GM12878 (cell line): Measurements from ENCODE around the gene NACAD. TPM values are rescaled to one million over a fixed set of nuclear protein-coding genes. Genes with fewer than 3 reads are reported as not detected.

ENCODE experiments used
- ATAC-seq: fragments of 200-7000 bp; cut with Tn5 transposase; 3 replicates; pipeline ENCODE4 v1.9.1; 2020; ENCODE audit warnings: mild to moderate bottlenecking, moderate library complexity
- BruUV-seq: library from RNA; stranded (reverse); fragments of 400-500 nt; replicated peaks from 2 replicates; lab custom pipeline; 2021; lab: Mats Ljungman, UMichigan
- CTCF ChIA-PET: fragments of 300-600 bp; sonication (Branson Sonifier 250); formaldehyde crosslinking; extraction: SDS; loops from one replicate; lab custom pipeline; 2021; ENCODE audit warnings: inconsistent platforms; lab: Yijun Ruan, JAX
- POLR2A ChIA-PET: fragments of 350-600 bp; formaldehyde crosslinking; extraction: SDS; loops from one replicate; lab custom pipeline; 2021; ENCODE audit warnings: inconsistent platforms; lab: Charles Lee
- RAD21 ChIA-PET: fragments of 300-600 bp; sonication (Branson Sonifier 250); formaldehyde crosslinking; loops from one replicate; lab custom pipeline; 2023; ENCODE audit warnings: antibody characterized with exemption; ENCODE audit not compliant: unreplicated experiment; lab: Charles Lee
- SMC1A ChIA-PET: fragments of 300-600 bp; sonication (Branson Sonifier 250); formaldehyde crosslinking; loops from one replicate; lab custom pipeline; 2023; ENCODE audit not compliant: unreplicated experiment, uncharacterized antibody; lab: Charles Lee
- DNase-seq: peaks from one replicate; pipeline ENCODE4 v3.0.0-alpha.2; 2011; ENCODE audit warnings: low read depth, low spot score
- FAIRE-seq: peaks from 3 replicates; lab custom pipeline; 2011; peaks lifted over from hg19 to GRCh38; lab: Jason Lieb, UNC
- H2AFZ ChIP-seq: 2 replicates; pipeline ENCODE4 v1.6.0; 2011; ENCODE audit warnings: low read depth, low read length, control low read depth; ENCODE audit not compliant: control insufficient read depth
- H3K27ac ChIP-seq: 2 replicates; pipeline ENCODE4 v1.5.1; 2011; ENCODE audit warnings: control low read depth; ENCODE audit not compliant: control insufficient read depth, insufficient read depth
- H3K27me3 ChIP-seq, 2 experiments: replicated peaks in 1 of 2; 2 replicates each; pipeline versions ENCODE4 v1.6.0 to v1.6.1; 2011; ENCODE audit warnings: low read length in 1 of 2; ENCODE audit not compliant: control insufficient read depth in 2 of 2, insufficient read depth in 2 of 2
- H3K36me3 ChIP-seq, 2 experiments: 2 replicates each; pipeline ENCODE4 v1.5.1; 2011; ENCODE audit warnings: low read length in 1 of 2; ENCODE audit not compliant: control insufficient read depth in 2 of 2, insufficient read depth in 2 of 2
- H3K4me1 ChIP-seq: 2 replicates; pipeline ENCODE4 v1.6.1; 2011; ENCODE audit warnings: mild to moderate bottlenecking, low read length, moderate library complexity, mixed read lengths; ENCODE audit not compliant: control insufficient read depth, insufficient read depth
- H3K4me2 ChIP-seq: 2 replicates; pipeline ENCODE4 v1.6.0; 2011; ENCODE audit warnings: control low read depth; ENCODE audit not compliant: control insufficient read depth, insufficient read depth
- H3K4me3 ChIP-seq: fragments of 200-600 bp; sonication (generic); 2 replicates; pipeline ENCODE4 v1.5.1; 2016
- H3K79me2 ChIP-seq: 2 replicates; pipeline ENCODE4 v1.6.0; 2011; ENCODE audit warnings: low read length; ENCODE audit not compliant: control insufficient read depth, insufficient read depth
- H3K9ac ChIP-seq: 2 replicates; pipeline ENCODE4 v1.8.0; 2011; ENCODE audit warnings: low read length, control low read depth, mixed read lengths; ENCODE audit not compliant: control insufficient read depth, insufficient read depth
- H3K9me3 ChIP-seq: replicated peaks from 3 replicates; pipeline ENCODE4 v1.5.1; 2011; ENCODE audit warnings: mild to moderate bottlenecking, low read length; ENCODE audit not compliant: control insufficient read depth, insufficient read depth
- H4K20me1 ChIP-seq: 2 replicates; pipeline ENCODE4 v1.6.0; 2011; ENCODE audit not compliant: control insufficient read depth, insufficient read depth
- ATF7 ChIP-seq: fragments of 450-650 bp; IDR thresholded peaks from 2 replicates; pipeline ENCODE4 v1.6.1; 2016; ENCODE audit warnings: low read depth, mild to moderate bottlenecking
- CHD2 ChIP-seq: IDR thresholded peaks from 2 replicates; pipeline ENCODE4 v1.6.1; 2011; ENCODE audit warnings: low read depth, low read length, improper control_type of control experiment, borderline replicate concordance
- GATAD2B ChIP-seq: fragments of 450-650 bp; conservative IDR thresholded peaks from 2 replicates; pipeline ENCODE4 v1.6.1; 2017; ENCODE audit warnings: low read depth, mild to moderate bottlenecking, moderate library complexity
- HDAC2 ChIP-seq: fragments of 200-600 bp; sonication (generic); IDR thresholded peaks from 2 replicates; pipeline ENCODE4 v1.6.1; 2017
- IKZF2 ChIP-seq, 2 experiments: fragments of 450-650 bp; IDR thresholded peaks; 2 replicates each; pipeline ENCODE4 v1.6.1; 2017; ENCODE audit warnings: mild to moderate bottlenecking in 2 of 2, moderate library complexity in 2 of 2
- NFYA ChIP-seq: IDR thresholded peaks from 2 replicates; pipeline ENCODE4 v1.6.1; 2011; ENCODE audit warnings: low read depth, mild to moderate bottlenecking, low read length, improper control_type of control experiment, borderline replicate concordance
- RELA ChIP-seq: fragments of 450-650 bp; IDR thresholded peaks from 2 replicates; pipeline ENCODE4 v1.8.0; 2014; ENCODE audit warnings: borderline replicate concordance; ENCODE audit not compliant: partially characterized antibody
- SMAD1 ChIP-seq: fragments of 450-650 bp; IDR thresholded peaks from 2 replicates; pipeline ENCODE4 v1.6.1; 2018; ENCODE audit warnings: mild to moderate bottlenecking, low read depth; ENCODE audit not compliant: partially characterized antibody
- ZSCAN29 ChIP-seq: fragments of 450-650 bp; IDR thresholded peaks from 2 replicates; pipeline ENCODE4 v1.6.1; 2017; ENCODE audit warnings: mild to moderate bottlenecking, moderate library complexity
- WGBS: methylation state at CpG from one replicate; pipeline ENCODE4 v1.1.6; 2016; ENCODE audit warnings: low lambda C conversion rate; ENCODE audit not compliant: insufficient replicate concordance, insufficient coverage; ENCODE audit errors: missing lambda C conversion rate; 5-methylcytosine and 5-hydroxymethylcytosine counted together
- in situ Hi-C: fragments of 300-500 bp; cut with MboI; formaldehyde crosslinking; loops from 9 replicates; pipeline ENCODE4 v1.14.3; 2018; ENCODE audit warnings: mixed read lengths
- intact Hi-C: fragments of 100-400 bp; cut with micrococcal nuclease; formaldehyde crosslinking; loops from one replicate; pipeline ENCODE4 v1.14.2; 2022; ENCODE audit not compliant: unreplicated experiment
- polyA plus RNA-seq, 11 experiments: library from polyadenylated mRNA; depleted of rRNA in 4 of 11; unstranded in 6 of 11; stranded (reverse) in 5 of 11; fragments of >200 nt; fragmentation: Nextera tagmentation in 4 of 11; fragmentation: Illumina TruSeq in 1 of 11; extraction: Ambion mirVana in 4 of 11; extraction: Trizol in 1 of 11; gene quantifications; 1 replicate in 1 of 11; 2 replicates in 10 of 11; pipeline versions ENCODE4 v1.2.1 to v1.2.3, GENCODE V29; 2011 to 2016; ENCODE audit warnings: inconsistent platforms in 2 of 11, missing spikeins in 2 of 11, low read depth in 1 of 11
- total RNA-seq, 4 experiments: library from RNA; depleted of rRNA in 3 of 4; stranded (reverse); fragments of >200 nt in 3 of 4; fragmentation: Illumina TruSeq in 1 of 4; extraction: Trizol in 1 of 4; gene quantifications; 2 replicates each; pipeline versions ENCODE4 v1.2.1 to v1.2.3, GENCODE V29; 2013 to 2021
- TF ChIP-seq, protein P1 (sequence below): fragments of 450-650 bp; IDR thresholded peaks from 2 replicates; pipeline ENCODE4 v1.6.1; 2017; ENCODE audit warnings: mild to moderate bottlenecking
- TF ChIP-seq, protein P2 (sequence below): fragments of 150-350 bp; IDR thresholded peaks from 2 replicates; pipeline ENCODE4 v1.6.1; 2014; ENCODE audit warnings: mild to moderate bottlenecking, low read depth, low read length
- TF ChIP-seq, protein P3 (sequence below): IDR thresholded peaks from 2 replicates; pipeline ENCODE4 v1.6.1; 2011; ENCODE audit warnings: mild to moderate bottlenecking, low read depth, low read length, moderate library complexity; ENCODE audit not compliant: insufficient replicate concordance
- TF ChIP-seq, protein P4 (sequence below): IDR thresholded peaks from 2 replicates; pipeline ENCODE4 v1.6.1; 2012; ENCODE audit warnings: low read length, inconsistent platforms

The NACAD gene
- total and polyA plus RNA-seq, 10 of the 15 experiments (the other 5 are each of a cell fraction or from before 2014, with no cell fraction given), result not detected

DNA sequence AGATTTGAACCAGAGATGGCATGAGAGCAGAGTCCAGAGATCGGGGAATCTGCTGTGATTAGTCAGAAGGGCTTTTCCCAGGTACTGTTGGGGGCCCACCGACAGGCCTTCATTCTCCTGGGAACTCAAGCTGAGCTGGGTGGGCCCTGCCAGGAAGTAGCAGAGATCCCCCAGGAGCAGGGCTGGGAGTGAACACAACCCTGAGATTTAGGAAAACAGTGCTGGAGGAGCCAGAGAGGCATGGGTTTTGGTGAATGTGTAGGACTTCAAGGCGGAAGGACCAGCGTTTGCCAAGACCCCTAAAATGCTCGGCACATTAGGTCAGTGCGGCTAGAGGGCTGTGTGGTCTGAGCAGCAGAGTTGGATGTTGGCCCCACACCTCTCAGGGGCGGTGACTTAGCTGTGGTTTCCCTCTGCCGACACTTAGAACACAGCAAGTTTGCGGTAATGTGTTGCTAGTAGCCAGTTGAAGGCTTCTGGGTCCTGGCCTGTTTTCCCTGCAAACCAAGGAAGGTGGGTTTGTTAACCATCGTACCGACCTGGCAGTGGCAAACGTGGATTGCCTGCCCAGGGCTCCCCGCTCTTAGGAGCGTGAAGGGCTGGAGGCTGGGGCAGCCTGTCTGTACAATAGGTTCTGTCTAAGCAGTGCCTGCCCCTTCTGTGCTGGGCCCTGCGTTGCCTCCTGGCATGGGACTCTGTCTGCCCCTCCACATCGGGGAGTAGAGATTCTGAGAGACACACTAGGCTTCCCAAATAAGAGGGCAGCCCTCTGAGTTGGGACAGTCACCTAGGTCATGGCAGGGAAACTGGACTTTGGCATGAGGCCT is 14.0 kb downstream of the NACAD start:
- no peaks in the 10 kb centered on the region for H3K4me1 ChIP-seq
- H3K4me3 ChIP-seq, result no peak overlapping the region
- ATAC-seq, result no peak
- intact Hi-C loops, result no loop called here
- CTCF ChIA-PET, result no interaction called here
- H2AFZ ChIP-seq, result no peak overlapping the region
- no peak overlapping the region for H3K9ac ChIP-seq
- no peaks in the 10 kb centered on the region for H3K79me2 ChIP-seq
- TF ChIP-seq, protein P1, sequence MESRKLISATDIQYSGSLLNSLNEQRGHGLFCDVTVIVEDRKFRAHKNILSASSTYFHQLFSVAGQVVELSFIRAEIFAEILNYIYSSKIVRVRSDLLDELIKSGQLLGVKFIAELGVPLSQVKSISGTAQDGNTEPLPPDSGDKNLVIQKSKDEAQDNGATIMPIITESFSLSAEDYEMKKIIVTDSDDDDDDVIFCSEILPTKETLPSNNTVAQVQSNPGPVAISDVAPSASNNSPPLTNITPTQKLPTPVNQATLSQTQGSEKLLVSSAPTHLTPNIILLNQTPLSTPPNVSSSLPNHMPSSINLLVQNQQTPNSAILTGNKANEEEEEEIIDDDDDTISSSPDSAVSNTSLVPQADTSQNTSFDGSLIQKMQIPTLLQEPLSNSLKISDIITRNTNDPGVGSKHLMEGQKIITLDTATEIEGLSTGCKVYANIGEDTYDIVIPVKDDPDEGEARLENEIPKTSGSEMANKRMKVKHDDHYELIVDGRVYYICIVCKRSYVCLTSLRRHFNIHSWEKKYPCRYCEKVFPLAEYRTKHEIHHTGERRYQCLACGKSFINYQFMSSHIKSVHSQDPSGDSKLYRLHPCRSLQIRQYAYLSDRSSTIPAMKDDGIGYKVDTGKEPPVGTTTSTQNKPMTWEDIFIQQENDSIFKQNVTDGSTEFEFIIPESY, result no peak
- TF ChIP-seq GATAD2B, result no peak
- TF ChIP-seq CHD2, result no peak
- TF ChIP-seq, protein P2, sequence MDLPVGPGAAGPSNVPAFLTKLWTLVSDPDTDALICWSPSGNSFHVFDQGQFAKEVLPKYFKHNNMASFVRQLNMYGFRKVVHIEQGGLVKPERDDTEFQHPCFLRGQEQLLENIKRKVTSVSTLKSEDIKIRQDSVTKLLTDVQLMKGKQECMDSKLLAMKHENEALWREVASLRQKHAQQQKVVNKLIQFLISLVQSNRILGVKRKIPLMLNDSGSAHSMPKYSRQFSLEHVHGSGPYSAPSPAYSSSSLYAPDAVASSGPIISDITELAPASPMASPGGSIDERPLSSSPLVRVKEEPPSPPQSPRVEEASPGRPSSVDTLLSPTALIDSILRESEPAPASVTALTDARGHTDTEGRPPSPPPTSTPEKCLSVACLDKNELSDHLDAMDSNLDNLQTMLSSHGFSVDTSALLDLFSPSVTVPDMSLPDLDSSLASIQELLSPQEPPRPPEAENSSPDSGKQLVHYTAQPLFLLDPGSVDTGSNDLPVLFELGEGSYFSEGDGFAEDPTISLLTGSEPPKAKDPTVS, result no peak
- no peak for TF ChIP-seq ZSCAN29
- no peak for TF ChIP-seq IKZF2 (IDR thresholded peaks at IDR 0.05)
- TF ChIP-seq RELA, result no peak
- TF ChIP-seq, protein P3, sequence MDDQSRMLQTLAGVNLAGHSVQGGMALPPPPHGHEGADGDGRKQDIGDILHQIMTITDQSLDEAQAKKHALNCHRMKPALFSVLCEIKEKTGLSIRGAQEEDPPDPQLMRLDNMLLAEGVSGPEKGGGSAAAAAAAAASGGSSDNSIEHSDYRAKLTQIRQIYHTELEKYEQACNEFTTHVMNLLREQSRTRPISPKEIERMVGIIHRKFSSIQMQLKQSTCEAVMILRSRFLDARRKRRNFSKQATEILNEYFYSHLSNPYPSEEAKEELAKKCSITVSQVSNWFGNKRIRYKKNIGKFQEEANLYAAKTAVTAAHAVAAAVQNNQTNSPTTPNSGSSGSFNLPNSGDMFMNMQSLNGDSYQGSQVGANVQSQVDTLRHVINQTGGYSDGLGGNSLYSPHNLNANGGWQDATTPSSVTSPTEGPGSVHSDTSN, result no peak
- no peak for TF ChIP-seq NFYA
- TF ChIP-seq, protein P4, sequence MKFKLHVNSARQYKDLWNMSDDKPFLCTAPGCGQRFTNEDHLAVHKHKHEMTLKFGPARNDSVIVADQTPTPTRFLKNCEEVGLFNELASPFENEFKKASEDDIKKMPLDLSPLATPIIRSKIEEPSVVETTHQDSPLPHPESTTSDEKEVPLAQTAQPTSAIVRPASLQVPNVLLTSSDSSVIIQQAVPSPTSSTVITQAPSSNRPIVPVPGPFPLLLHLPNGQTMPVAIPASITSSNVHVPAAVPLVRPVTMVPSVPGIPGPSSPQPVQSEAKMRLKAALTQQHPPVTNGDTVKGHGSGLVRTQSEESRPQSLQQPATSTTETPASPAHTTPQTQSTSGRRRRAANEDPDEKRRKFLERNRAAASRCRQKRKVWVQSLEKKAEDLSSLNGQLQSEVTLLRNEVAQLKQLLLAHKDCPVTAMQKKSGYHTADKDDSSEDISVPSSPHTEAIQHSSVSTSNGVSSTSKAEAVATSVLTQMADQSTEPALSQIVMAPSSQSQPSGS, result no peak
- no peak for TF ChIP-seq ATF7
- no peak for TF ChIP-seq HDAC2
- no peak for TF ChIP-seq SMAD1
- TF ChIP-seq, all 136 proteins: peak for 0
- no TSS peak for BruUV-seq
- Histone ChIP-seq H3K9me3 (no peaks in the 10 kb centered on the region), H3K27me3 (no peaks in the 10 kb centered on the region), H3K27ac (no peak overlapping the region), H4K20me1 (no peaks in the 10 kb centered on the region), H3K4me2 (no peak overlapping the region), H3K36me3 (peaks cover 23 to 52% of the 10 kb centered on the region in 2 experiments)
- ChIA-PET RAD21 (no interaction called here), SMC1A (no interaction called here), POLR2A (no interaction called here)
- no peak for DNase-seq
- in situ Hi-C loops, result no loop called here
- 86% methylated on average over 16 of the region's 16 CpGs for WGBS
- FAIRE-seq, result no peak
